ENCODE data around the gene TFIP11.

The TFIP11 gene

GRCh38 chr22:26494506-26494905, 17.8 kb downstream of the TFIP11 start:
- Histone ChIP-seq H2AFZ (no peak overlapping the region), H3K4me2 (ENCODE audit: low read length) (no peak overlapping the region), H3K4me3 (ENCODE audit: low read depth, low read length) (no peak overlapping the region), H3K4me1 (no peaks in the 10 kb centered on the region), H3K9ac (no peak overlapping the region), H3K27me3 (ENCODE audit: control insufficient read depth, insufficient read depth, low read length) (no peaks in the 10 kb centered on the region), H3K27ac (no peak overlapping the region), H3K79me2 (no peaks in the 10 kb centered on the region), H3K36me3 (ENCODE audit: control insufficient read depth, insufficient read depth, low read length) (no peaks in the 10 kb centered on the region), H3K9me3 (ENCODE audit: control insufficient read depth, low read length) (no peaks in the 10 kb centered on the region)
- TF ChIP-seq CTCF (IDR thresholded peaks at IDR 0.05), result no peak

GRCh38 chr22:26492220-26492619, 20.1 kb downstream of the TFIP11 start:
- H3K4me1 ChIP-seq, result no peaks in the 10 kb centered on the region
- H3K27me3 ChIP-seq (ENCODE audit: control insufficient read depth, insufficient read depth, low read length), result no peaks in the 10 kb centered on the region
- H3K27ac ChIP-seq, result no peak overlapping the region
- no peaks in the 10 kb centered on the region for H3K36me3 ChIP-seq (ENCODE audit: control insufficient read depth, insufficient read depth, low read length)
- no peaks in the 10 kb centered on the region for H3K9me3 ChIP-seq (ENCODE audit: control insufficient read depth, low read length)
- no peaks in the 10 kb centered on the region for H3K79me2 ChIP-seq
- no peak overlapping the region for H3K9ac ChIP-seq
- H3K4me2 ChIP-seq (ENCODE audit: low read length), result no peak overlapping the region
- no peak overlapping the region for H3K4me3 ChIP-seq (ENCODE audit: low read depth, low read length)
- TF ChIP-seq CTCF (IDR thresholded peaks at IDR 0.05), result no peak
- no peak overlapping the region for H2AFZ ChIP-seq

DNA sequence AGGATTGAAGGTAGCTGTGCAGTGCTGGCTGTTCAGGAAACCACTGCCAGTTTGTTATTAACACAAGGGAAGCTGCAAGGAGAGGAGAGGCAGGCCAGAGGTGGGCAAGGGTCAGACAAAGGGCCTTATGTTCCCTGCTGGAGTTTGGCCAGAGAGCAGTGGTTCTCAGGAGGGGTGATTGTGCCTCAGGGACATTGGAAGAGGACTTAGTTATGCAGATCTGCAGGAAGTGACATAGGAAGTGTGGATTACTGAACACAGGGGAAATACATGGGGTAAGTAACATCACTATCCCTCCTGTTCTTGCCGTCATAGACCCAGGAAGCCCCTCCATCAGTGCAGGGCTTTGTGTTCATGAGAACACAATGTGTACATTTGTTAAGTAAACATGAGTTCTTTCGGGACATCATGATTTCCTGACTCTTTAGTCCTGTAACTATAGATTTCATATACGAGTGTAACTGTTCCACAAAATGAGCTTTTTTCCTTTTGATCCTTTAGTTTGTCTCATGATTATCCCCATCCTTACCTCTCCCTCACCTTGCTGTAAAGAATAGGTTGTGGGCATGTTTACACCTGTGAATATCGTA, 22.7 kb downstream of the TFIP11 start:
- TF ChIP-seq CTCF (IDR thresholded peaks at IDR 0.05), result no peak
- H3K9ac ChIP-seq, result no peak overlapping the region
- H2AFZ ChIP-seq, result no peak overlapping the region
- no peaks in the 10 kb centered on the region for H3K79me2 ChIP-seq
- no peaks in the 10 kb centered on the region for H3K9me3 ChIP-seq (ENCODE audit: control insufficient read depth, low read length)
- no peaks in the 10 kb centered on the region for H3K4me1 ChIP-seq
- H3K27ac ChIP-seq, result no peak overlapping the region
- H3K4me2 ChIP-seq (ENCODE audit: low read length), result no peak overlapping the region
- no peak overlapping the region for H3K4me3 ChIP-seq (ENCODE audit: low read depth, low read length)
- H3K36me3 ChIP-seq (ENCODE audit: control insufficient read depth, insufficient read depth, low read length), result no peaks in the 10 kb centered on the region
- no peaks in the 10 kb centered on the region for H3K27me3 ChIP-seq (ENCODE audit: control insufficient read depth, insufficient read depth, low read length)

GRCh38 chr22:26487996-26488395, 24.3 kb downstream of the TFIP11 start:
- Histone ChIP-seq H3K9me3 (ENCODE audit: control insufficient read depth, low read length) (no peaks in the 10 kb centered on the region), H3K27me3 (ENCODE audit: control insufficient read depth, insufficient read depth, low read length) (no peaks in the 10 kb centered on the region), H3K27ac (no peak overlapping the region), H3K4me2 (ENCODE audit: low read length) (no peak overlapping the region), H3K9ac (no peak overlapping the region), H3K4me1 (peaks cover 3% of the 10 kb centered on the region), H3K4me3 (ENCODE audit: low read depth, low read length) (no peak overlapping the region), H2AFZ (no peak overlapping the region), H3K36me3 (ENCODE audit: control insufficient read depth, insufficient read depth, low read length) (no peaks in the 10 kb centered on the region), H3K79me2 (peaks cover 3% of the 10 kb centered on the region)
- no peak for TF ChIP-seq CTCF (IDR thresholded peaks at IDR 0.05)

DNA sequence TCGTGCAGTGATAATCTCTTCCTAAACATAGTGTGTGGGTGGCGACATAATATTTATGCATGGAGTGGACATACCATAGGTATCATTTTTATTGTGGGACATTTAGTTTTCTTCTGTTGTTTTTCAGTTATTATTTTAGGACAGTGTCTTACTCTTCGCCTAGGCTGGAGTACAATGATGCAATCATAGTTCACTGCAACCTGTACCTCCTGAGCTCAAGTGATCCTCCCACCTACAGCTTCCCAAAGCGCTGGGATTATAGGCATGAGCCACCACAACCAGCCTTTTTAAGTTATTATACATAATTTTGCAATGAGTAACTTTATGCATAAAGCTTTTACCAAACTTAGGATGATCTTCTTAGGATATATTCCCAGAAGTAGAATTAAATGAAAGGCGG, 25.9 kb downstream of the TFIP11 start:
- H3K36me3 ChIP-seq (ENCODE audit: control insufficient read depth, insufficient read depth, low read length), result no peaks in the 10 kb centered on the region
- no peak overlapping the region for H3K9ac ChIP-seq
- no peak for TF ChIP-seq CTCF (IDR thresholded peaks at IDR 0.05)

More for the DNA sequence above, 25.9 kb downstream of the TFIP11 start:
- H3K9me3 ChIP-seq (ENCODE audit: control insufficient read depth, low read length), result no peaks in the 10 kb centered on the region
- no peak overlapping the region for H3K4me3 ChIP-seq (ENCODE audit: low read depth, low read length)
- H3K27ac ChIP-seq, result no peak overlapping the region
- no peaks in the 10 kb centered on the region for H3K27me3 ChIP-seq (ENCODE audit: control insufficient read depth, insufficient read depth, low read length)
- peaks cover 3% of the 10 kb centered on the region for H3K79me2 ChIP-seq
- H3K4me1 ChIP-seq, result peaks cover 3% of the 10 kb centered on the region
- H2AFZ ChIP-seq, result no peak overlapping the region
- H3K4me2 ChIP-seq (ENCODE audit: low read length), result no peak overlapping the region
